DND-41 (cell line): Measurements from ENCODE around the gene RMND1.

ENCODE experiments used
- ATAC-seq: fragments of 200-7000 bp; cut with Tn5 transposase; 3 replicates; pipeline ENCODE4 v1.9.1; 2021; ENCODE audit warnings: low read depth; ENCODE audit not compliant: insufficient read depth
- DNase-seq: peaks from one replicate; pipeline ENCODE4 v3.0.0-alpha.2; 2020
- H2AFZ ChIP-seq: 2 replicates; pipeline ENCODE4 v1.6.0; 2012; ENCODE audit warnings: low read depth, low read length
- H3K27ac ChIP-seq: 2 replicates; pipeline ENCODE4 v1.5.1; 2012; ENCODE audit warnings: low read length, inconsistent platforms
- H3K27me3 ChIP-seq: fragments of 200-600 bp; sonication (generic); 2 replicates; pipeline ENCODE4 v1.6.0; 2012; ENCODE audit warnings: low read length, mild to moderate bottlenecking, inconsistent platforms; ENCODE audit not compliant: insufficient read depth, poor library complexity
- H3K36me3 ChIP-seq: 2 replicates; pipeline ENCODE4 v1.5.1; 2012; ENCODE audit warnings: low read length, inconsistent platforms; ENCODE audit not compliant: insufficient read depth
- H3K4me1 ChIP-seq: 2 replicates; pipeline ENCODE4 v1.5.1; 2012; ENCODE audit warnings: mild to moderate bottlenecking, low read length; ENCODE audit not compliant: insufficient read depth
- H3K4me2 ChIP-seq: 2 replicates; pipeline ENCODE4 v1.6.0; 2012; ENCODE audit warnings: mild to moderate bottlenecking, moderate library complexity, low read length, inconsistent platforms; ENCODE audit not compliant: insufficient read depth
- H3K4me3 ChIP-seq, 2 experiments: fragments of 200-600 bp in 1 of 2; shearing (Covaris generic) in 1 of 2; 2 replicates each; pipeline ENCODE4 v1.5.1; 2012 to 2016; ENCODE audit warnings: inconsistent platforms in 2 of 2, low read length in 2 of 2, mild to moderate bottlenecking in 2 of 2, low read depth in 1 of 2, moderate library complexity in 1 of 2
- H3K79me2 ChIP-seq: 2 replicates; pipeline ENCODE4 v1.6.0; 2012; ENCODE audit warnings: low read length, inconsistent platforms; ENCODE audit not compliant: insufficient read depth
- H3K9ac ChIP-seq: 2 replicates; pipeline ENCODE4 v1.6.0; 2012; ENCODE audit warnings: low read depth, mild to moderate bottlenecking, inconsistent platforms, low read length, moderate library complexity
- H3K9me3 ChIP-seq: 2 replicates; pipeline ENCODE4 v1.5.1; 2012; ENCODE audit warnings: low read length, moderate library complexity, mild to moderate bottlenecking, inconsistent platforms; ENCODE audit not compliant: insufficient read depth, severe bottlenecking
- H4K20me1 ChIP-seq: 2 replicates; pipeline ENCODE4 v1.6.0; 2012; ENCODE audit warnings: low read length; ENCODE audit not compliant: insufficient read depth
- CTCF ChIP-seq: IDR thresholded peaks from 2 replicates; pipeline ENCODE4 v1.5.1; 2012; ENCODE audit warnings: borderline replicate concordance, low read length, moderate library complexity, mild to moderate bottlenecking; ENCODE audit not compliant: poor library complexity, severe bottlenecking; ENCODE audit errors: extremely low read depth
- EZH2 ChIP-seq: IDR thresholded peaks from 3 replicates; pipeline ENCODE4 v1.6.1; 2012; ENCODE audit warnings: borderline replicate concordance, low read depth, mild to moderate bottlenecking, moderate library complexity, low read length, inconsistent platforms; ENCODE audit not compliant: severe bottlenecking

RMND1 gene

GRCh38 chr6:151376440-151376839 lies 75.5 kb downstream of the RMND1 start:
- no peak overlapping the region for H3K27ac ChIP-seq
- TF ChIP-seq CTCF (no peak), EZH2 (no peak)
- H3K9me3 ChIP-seq = no peaks in the 10 kb centered on the region
- no peak overlapping the region for H2AFZ ChIP-seq
- DNase-seq = no peak
- H3K27me3 ChIP-seq = no peaks in the 10 kb centered on the region
- peaks cover 23% of the 10 kb centered on the region for H3K36me3 ChIP-seq
- H3K4me2 ChIP-seq = no peak overlapping the region
- peaks cover 88% of the 10 kb centered on the region for H3K79me2 ChIP-seq
- peaks cover 70% of the 10 kb centered on the region for H4K20me1 ChIP-seq
- ATAC-seq = peak; percentile 81
- H3K4me1 ChIP-seq = peaks cover 7% of the 10 kb centered on the region; the same call in 1 of the 2 replicates
- no peak overlapping the region for H3K9ac ChIP-seq
- no peak overlapping the region for H3K4me3 ChIP-seq

GRCh38 chr6:151375833-151376232 lies 76.1 kb downstream of the RMND1 start:
- Histone ChIP-seq H3K36me3 (peaks cover 29% of the 10 kb centered on the region), H3K9ac (no peak overlapping the region), H3K9me3 (no peaks in the 10 kb centered on the region), H3K4me3 (no peak overlapping the region), H3K4me1 (peaks cover 7% of the 10 kb centered on the region; the same call in 1 of the 2 replicates), H3K27ac (no peak overlapping the region), H3K79me2 (peaks cover 87% of the 10 kb centered on the region), H2AFZ (no peak overlapping the region), H3K27me3 (no peaks in the 10 kb centered on the region), H4K20me1 (peaks cover 73% of the 10 kb centered on the region), H3K4me2 (no peak overlapping the region)
- DNase-seq = no peak
- no peak for TF ChIP-seq EZH2
- TF ChIP-seq CTCF = no peak
- ATAC-seq = no peak

DNA sequence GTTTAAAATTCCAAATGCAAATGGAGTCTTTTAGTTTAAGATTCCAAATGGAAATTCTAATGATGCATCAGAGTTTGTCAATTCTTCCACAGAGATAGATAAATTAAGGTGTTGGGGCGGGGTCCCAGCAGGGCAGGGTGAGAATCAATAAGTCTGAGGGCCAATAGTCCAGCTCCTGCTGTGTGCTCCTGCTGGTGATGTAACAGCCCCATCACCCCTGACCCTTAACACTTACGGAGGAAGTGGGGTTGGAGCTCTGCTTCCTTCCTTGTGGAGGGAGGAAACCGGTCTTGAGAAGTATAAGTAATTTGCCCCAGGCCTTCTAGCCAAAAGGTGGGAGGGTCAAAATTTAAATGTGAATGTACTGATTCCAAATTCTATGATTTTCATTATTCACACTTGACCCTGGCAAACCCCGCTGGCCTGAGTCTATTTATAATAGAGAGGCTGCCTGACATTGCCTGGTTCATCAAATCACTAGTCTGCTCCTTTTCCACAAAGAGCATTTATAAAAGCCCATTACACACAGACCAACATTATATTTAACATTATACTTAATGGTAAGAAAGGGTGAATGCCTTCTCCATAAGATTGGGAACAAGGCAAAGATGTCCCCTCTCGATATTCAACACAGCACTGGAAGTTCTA lies 77.8 kb downstream of the RMND1 start:
- Histone ChIP-seq H3K36me3 (peaks cover 40% of the 10 kb centered on the region), H3K27ac (no peak overlapping the region), H3K4me1 (peaks cover 7% of the 10 kb centered on the region; the same call in 1 of the 2 replicates), H4K20me1 (peaks cover 65% of the 10 kb centered on the region; the same call in 1 of the 2 replicates), H3K27me3 (no peaks in the 10 kb centered on the region), H3K9ac (no peak overlapping the region), H3K79me2 (peaks cover 77% of the 10 kb centered on the region), H3K4me3 (no peak overlapping the region), H2AFZ (no peak overlapping the region), H3K9me3 (no peaks in the 10 kb centered on the region), H3K4me2 (no peak overlapping the region)
- DNase-seq (no peak), ATAC-seq (no peak)
- TF ChIP-seq EZH2 = no peak
- TF ChIP-seq CTCF = no peak
